AG09319 (cell line): Measurements from ENCODE around the gene CHST3.

ENCODE experiments used
- DNase-seq: peaks from one replicate; pipeline ENCODE4 v3.0.0-alpha.2; 2010; ENCODE audit warnings: low read depth; ENCODE audit errors: extremely low read depth
- CTCF ChIP-seq: IDR thresholded peaks from 2 replicates; pipeline ENCODE4 v1.5.1; 2011; ENCODE audit warnings: low read depth, mild to moderate bottlenecking, inconsistent platforms, low read length, moderate library complexity

CHST3 gene

GRCh38 chr10:71970869-71971268, 6.7 kb downstream of the CHST3 start:
- no peak for TF ChIP-seq CTCF
- no peak for DNase-seq

- no peak for DNase-seq
These were observed 7.1 kb downstream of the CHST3 start for GRCh38 chr10:71971311-71971731.

GRCh38 chr10:71971769-71972555, 7.8 kb downstream of the CHST3 start:
- no peak for DNase-seq
- no peak for TF ChIP-seq CTCF

More at GRCh38 chr10:71971311-71971731, 7.1 kb downstream of the CHST3 start:
- TF ChIP-seq CTCF, result no peak

GRCh38 chr10:71972746-71973695, 8.8 kb downstream of the CHST3 start:
- no peak for DNase-seq
- TF ChIP-seq CTCF, result no peak

GRCh38 chr10:71973777-71974488, 9.7 kb downstream of the CHST3 start:
- no peak for TF ChIP-seq CTCF
- no peak for DNase-seq

- no peak for TF ChIP-seq CTCF
These were observed 10.4 kb downstream of the CHST3 start for GRCh38 chr10:71974489-71975021.

More at GRCh38 chr10:71974489-71975021, 10.4 kb downstream of the CHST3 start:
- no peak for DNase-seq
